ENCODE results near the gene MAX. TPM values are rescaled to one million over a fixed set of nuclear protein-coding genes. Genes with fewer than 3 reads are reported as not detected.

The MAX gene
- total RNA-seq = 50.4 and 55.4 TPM in 2 replicates

DNA sequence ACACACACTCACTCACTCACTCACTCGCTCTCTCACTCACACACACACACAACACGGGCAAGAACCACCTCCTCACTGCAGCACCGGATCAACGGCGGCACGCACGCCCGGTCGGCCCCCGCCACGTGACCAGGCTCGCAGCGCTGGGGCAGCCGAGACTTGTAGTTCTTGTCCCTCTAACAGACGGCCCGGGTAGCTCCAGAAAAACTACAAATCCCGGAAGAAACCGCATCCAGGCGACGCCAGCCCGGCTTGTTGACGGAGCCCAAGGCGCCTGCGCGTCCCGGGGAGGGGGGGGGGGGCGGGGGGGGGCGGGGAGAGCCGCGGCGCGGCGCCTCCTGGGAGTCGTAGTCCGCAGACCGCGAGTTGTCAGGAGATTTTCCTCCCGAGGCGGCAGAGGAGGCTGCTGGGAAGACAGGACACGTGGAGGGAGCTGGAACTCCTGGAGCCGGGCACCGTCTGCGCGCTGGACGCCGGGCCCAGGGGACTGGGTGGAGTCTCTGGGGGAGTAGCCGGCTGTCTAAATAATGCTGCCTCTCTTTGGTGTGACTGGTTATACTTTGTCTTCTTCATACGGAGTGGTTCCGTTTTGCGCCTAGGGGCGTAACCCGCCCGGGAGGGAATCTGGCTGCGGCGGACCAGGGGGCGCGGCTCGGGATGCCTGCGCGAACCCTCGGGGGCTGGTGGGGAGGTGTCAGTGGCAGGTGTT, at the start of gene MAX:
MAX (minus strand) TSS at position 77 of the 709 bp plus-strand sequence. CDS start 178 bp downstream, outside the sequence.
- peak; percentile 98 for DNase-seq (ENCODE audit: low read depth, low spot score)

DNA sequence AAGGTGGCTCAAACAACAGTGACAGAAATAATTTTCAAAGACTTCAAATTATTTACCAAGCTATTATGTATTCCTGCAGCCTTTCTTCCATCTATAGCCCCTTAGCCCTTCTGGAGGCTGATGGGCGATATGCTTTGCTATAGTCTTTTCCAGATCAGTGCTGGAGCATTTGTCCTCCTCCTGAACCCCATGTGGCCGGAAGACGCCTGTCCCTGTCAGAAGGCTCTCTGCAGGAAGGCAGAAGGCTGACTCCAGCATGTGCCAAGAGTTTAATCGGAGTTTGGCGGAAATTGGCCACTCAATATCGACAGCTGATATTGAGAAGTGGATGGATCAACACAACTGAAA, 49.3 kb upstream of the MAX start:
- DNase-seq (ENCODE audit: low read depth, low spot score) = no peak

- no peak for DNase-seq (ENCODE audit: low read depth, low spot score)
Observed at GRCh38 chr14:65150898-65151608, 48.7 kb upstream of the MAX start.

GRCh38 chr14:65149116-65149515, 46.8 kb upstream of the MAX start:
- DNase-seq (ENCODE audit: low read depth, low spot score) = no peak

DNA sequence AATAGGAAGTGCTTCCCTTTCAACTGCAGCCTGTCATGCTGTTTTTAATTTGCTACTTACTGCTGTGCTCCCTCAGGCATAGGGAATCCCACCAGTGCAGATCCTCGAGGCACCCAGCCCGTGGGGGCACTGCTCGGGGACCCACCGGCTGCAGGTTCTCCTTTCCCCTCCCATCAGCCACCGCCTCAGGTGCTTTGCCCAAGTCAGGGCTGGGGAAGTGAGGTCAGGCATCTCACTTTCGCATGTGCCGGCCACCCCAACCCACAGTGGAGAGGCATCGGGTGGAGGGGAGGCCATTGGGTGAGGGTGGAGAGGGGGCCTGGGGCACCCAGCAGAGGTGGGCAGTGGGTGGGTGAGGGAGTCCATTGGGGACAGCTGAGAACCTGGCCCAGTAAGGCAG, 41.9 kb upstream of the MAX start:
- no peak for DNase-seq (ENCODE audit: low read depth, low spot score)

DNA sequence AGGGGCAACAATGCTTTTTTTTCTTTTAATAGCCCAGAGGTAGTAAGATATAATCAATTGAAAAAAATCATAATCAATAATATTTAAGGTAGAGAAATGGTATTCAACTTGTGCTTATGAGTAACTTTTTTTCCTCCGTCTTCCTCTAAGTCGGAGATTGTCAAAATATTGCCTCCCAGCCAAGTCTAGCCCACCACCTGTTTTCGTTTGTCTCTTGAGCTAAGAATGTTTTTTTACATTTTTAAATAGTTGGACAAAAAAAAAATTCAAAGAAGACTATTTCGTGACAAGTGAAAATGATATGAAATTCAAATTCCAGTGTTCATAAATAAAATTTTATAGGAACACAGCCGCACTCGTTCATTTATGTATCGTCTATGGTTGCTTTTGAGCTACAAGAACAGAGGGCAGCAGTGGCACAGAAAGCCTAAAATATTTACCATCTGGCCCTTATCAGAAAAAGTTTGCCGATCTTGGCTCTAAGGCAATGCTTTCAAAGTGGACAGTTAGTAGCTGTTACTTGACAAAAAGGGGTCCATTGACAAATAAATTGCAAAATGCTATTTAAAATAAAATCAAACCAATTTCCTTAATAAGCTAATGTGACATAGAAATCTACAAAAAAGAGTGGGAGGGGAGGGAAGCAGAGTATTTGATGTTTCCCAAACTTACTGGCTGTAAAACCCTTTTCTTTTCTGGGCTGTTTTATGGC, 40.8 kb upstream of the MAX start:
- DNase-seq (ENCODE audit: low read depth, low spot score) = no peak

- DNase-seq (ENCODE audit: low read depth, low spot score) = no peak
Observed at GRCh38 chr14:65142429-65142828, 40.1 kb upstream of the MAX start.

GRCh38 chr14:65141523-65141922, 39.2 kb upstream of the MAX start:
- DNase-seq (ENCODE audit: low read depth, low spot score) = no peak

GRCh38 chr14:65137648-65138307, 35.5 kb upstream of the MAX start:
- no peak for DNase-seq (ENCODE audit: low read depth, low spot score)

DNA sequence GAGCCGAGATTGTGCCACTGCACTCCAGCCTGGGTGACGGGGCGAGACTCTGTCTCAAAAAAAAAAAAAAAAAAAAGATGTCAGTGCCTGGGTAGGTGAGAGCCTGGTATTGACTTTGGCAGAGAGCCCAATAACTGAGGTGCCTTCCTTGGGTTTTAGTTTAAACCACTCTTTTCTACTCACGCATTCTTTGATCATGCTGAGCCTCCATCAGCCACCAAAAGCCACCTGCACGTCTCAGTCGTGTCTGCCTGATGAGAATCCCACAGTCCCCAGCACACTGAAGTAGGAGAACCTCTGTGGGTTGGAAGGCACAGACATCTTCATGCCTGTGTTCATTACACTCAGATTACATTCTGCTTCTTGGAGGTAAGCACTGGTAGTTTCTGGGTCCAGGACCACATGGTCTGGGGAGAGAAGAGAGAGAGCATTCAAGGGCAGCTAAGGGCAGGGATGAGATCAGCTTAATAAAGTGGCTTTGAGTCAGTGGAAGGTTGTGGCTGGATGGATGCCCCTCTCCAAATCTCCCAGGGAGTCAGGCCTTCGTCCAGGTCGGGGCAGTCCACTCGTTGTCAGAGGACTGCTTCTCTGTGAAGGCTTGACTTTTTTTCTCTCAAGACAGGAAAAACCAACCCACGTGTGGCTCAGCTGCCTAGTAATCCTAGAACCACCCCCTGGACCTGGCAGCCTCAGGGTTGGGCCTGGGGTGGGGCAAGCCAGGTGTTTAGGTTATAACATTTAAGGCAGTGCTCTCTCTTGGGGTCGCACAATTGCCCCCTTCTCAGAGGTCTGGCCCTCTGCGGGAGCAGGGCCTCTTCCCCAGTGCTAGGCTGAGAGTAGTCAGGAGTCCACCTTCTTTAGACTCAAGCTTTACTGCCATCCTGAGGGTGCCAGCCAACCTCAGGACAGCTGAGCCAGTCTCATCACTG, 32.6 kb upstream of the MAX start:
- no peak for DNase-seq (ENCODE audit: low read depth, low spot score)

- no peak for DNase-seq (ENCODE audit: low read depth, low spot score)
Observed at GRCh38 chr14:65132855-65133254, 30.5 kb upstream of the MAX start.

- DNase-seq (ENCODE audit: low read depth, low spot score) = no peak
Observed at GRCh38 chr14:65131301-65131701, 29.0 kb upstream of the MAX start.

GRCh38 chr14:65128096-65128495, 25.8 kb upstream of the MAX start:
- DNase-seq (ENCODE audit: low read depth, low spot score) = no peak

- no peak for DNase-seq (ENCODE audit: low read depth, low spot score)
Observed at GRCh38 chr14:65117769-65118745, 15.7 kb upstream of the MAX start.

GRCh38 chr14:65115615-65116014, 13.3 kb upstream of the MAX start:
- DNase-seq (ENCODE audit: low read depth, low spot score) = no peak

GRCh38 chr14:65110525-65110924, 8.2 kb upstream of the MAX start:
- no peak for DNase-seq (ENCODE audit: low read depth, low spot score)

- DNase-seq (ENCODE audit: low read depth, low spot score) = no peak
Observed at GRCh38 chr14:65109357-65109756, 7.0 kb upstream of the MAX start.

DNA sequence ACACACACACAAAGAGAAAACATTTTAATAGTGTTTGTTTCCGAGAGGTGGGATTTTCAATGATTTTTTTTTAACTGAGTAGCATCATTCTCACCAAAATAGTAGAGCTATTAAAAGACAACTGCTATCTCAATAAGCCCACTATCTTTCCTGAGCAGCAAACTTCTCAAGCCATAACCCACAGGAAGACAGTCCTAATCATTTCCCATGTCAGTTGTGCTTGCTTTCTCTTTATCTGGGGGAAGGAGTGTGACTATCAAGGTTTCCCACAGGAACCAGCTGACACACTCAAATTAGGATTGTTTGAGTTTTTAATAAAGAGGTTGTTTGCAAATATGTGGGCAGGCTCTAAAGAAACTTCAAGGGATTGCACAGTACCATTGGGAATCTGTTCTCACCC, 4.9 kb upstream of the MAX start:
- no peak for DNase-seq (ENCODE audit: low read depth, low spot score)

- DNase-seq (ENCODE audit: low read depth, low spot score) = no peak
Observed at GRCh38 chr14:65106736-65107135, 4.4 kb upstream of the MAX start.

- no peak for DNase-seq (ENCODE audit: low read depth, low spot score)
Observed at GRCh38 chr14:65106316-65106715, 4.0 kb upstream of the MAX start.
